ENCODE data around the gene ZCCHC17. TPM values are rescaled to one million over a fixed set of nuclear protein-coding genes. Genes with fewer than 3 reads are reported as not detected.

The ZCCHC17 gene
- total and polyA plus RNA-seq, 7 donors, result 9.6 to 48.8 (median 16.4) TPM

DNA sequence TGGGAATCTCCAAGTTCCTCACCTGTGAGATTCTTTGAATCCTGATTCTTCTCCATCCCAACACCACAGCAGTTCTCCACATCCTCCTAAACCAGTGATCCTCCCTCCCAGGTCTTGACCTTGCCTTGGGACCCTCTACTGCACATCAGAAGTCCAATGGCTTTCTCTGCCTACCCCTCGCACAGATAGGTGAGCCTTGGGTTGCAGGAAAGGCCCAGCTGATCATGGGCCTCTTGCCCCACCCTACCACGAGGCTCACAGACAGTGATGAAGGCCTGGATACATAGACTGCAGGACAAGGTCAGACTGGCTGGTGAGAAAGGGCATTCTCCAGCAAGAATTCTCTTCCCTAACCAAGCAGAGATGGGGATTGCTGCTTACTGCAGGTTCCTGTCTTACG lies 75.2 kb downstream of the ZCCHC17 start:
- 29 to 46% (median 39%) methylated on average over 3 of the region's 3 CpGs for WGBS, 3 donors
- TF ChIP-seq, protein P1, sequence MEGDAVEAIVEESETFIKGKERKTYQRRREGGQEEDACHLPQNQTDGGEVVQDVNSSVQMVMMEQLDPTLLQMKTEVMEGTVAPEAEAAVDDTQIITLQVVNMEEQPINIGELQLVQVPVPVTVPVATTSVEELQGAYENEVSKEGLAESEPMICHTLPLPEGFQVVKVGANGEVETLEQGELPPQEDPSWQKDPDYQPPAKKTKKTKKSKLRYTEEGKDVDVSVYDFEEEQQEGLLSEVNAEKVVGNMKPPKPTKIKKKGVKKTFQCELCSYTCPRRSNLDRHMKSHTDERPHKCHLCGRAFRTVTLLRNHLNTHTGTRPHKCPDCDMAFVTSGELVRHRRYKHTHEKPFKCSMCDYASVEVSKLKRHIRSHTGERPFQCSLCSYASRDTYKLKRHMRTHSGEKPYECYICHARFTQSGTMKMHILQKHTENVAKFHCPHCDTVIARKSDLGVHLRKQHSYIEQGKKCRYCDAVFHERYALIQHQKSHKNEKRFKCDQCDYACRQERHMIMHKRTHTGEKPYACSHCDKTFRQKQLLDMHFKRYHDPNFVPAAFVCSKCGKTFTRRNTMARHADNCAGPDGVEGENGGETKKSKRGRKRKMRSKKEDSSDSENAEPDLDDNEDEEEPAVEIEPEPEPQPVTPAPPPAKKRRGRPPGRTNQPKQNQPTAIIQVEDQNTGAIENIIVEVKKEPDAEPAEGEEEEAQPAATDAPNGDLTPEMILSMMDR (IDR thresholded peaks at IDR 0.05), result no peak
- H3K4me1 ChIP-seq, result peaks cover 49% of the 10 kb centered on the region

DNA sequence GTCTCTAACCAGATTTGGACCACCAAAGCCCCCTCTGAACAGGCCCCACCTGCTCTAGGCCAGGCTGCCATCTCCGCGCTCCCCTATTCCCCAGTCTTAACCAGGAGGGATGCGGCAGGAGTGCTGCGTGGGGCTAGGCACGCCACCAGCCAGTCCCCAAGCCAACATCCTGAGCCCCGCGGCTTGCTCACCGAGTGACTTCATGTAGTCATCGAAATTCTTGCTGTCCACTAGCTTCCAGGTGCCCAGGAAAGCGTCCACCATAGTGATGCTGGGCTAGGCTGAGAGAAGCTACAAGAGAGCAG lies 75.9 kb downstream of the ZCCHC17 start:
- H3K4me1 ChIP-seq, result peaks cover 48% of the 10 kb centered on the region
- no peaks in the 10 kb centered on the region for H3K27me3 ChIP-seq (ENCODE audit: insufficient read depth in 3 of 3, low read length in 2 of 3)
- DNase-seq, result no peak
- no peaks in the 10 kb centered on the region for H3K9me3 ChIP-seq
- intact Hi-C loops (cut with DNase I), result no loop called here
- H3K4me3 ChIP-seq, result peak overlapping the region; percentile 70
- peaks cover 0 to 11% of the 10 kb centered on the region in 2 donors for H3K36me3 ChIP-seq (ENCODE audit: insufficient read depth in 1 of 2, low read depth in 1 of 2)
- 12 to 30% (median 16%) methylated on average over 10 of the region's 10 CpGs for WGBS, 3 donors
- H3K27ac ChIP-seq, result peak overlapping the region; percentile 96
- ATAC-seq, result peak in 1 of 4 donors; percentile 1
- TF ChIP-seq, protein P1 (IDR thresholded peaks at IDR 0.05), result no peak

More for the DNA sequence above, 75.2 kb downstream of the ZCCHC17 start:
- no peaks in the 10 kb centered on the region for H3K9me3 ChIP-seq
- H3K36me3 ChIP-seq (ENCODE audit: insufficient read depth in 1 of 2, low read depth in 1 of 2), result peaks cover 0 to 18% of the 10 kb centered on the region in 2 donors
- peak overlapping the region; percentile 96 for H3K27ac ChIP-seq
- peak overlapping the region; percentile 70 for H3K4me3 ChIP-seq
- intact Hi-C loops (cut with DNase I), result no loop called here
- ATAC-seq (peak in 1 of 4 donors; percentile 7), DNase-seq (no peak)
- H3K27me3 ChIP-seq (ENCODE audit: insufficient read depth in 3 of 3, low read length in 2 of 3), result no peaks in the 10 kb centered on the region

DNA sequence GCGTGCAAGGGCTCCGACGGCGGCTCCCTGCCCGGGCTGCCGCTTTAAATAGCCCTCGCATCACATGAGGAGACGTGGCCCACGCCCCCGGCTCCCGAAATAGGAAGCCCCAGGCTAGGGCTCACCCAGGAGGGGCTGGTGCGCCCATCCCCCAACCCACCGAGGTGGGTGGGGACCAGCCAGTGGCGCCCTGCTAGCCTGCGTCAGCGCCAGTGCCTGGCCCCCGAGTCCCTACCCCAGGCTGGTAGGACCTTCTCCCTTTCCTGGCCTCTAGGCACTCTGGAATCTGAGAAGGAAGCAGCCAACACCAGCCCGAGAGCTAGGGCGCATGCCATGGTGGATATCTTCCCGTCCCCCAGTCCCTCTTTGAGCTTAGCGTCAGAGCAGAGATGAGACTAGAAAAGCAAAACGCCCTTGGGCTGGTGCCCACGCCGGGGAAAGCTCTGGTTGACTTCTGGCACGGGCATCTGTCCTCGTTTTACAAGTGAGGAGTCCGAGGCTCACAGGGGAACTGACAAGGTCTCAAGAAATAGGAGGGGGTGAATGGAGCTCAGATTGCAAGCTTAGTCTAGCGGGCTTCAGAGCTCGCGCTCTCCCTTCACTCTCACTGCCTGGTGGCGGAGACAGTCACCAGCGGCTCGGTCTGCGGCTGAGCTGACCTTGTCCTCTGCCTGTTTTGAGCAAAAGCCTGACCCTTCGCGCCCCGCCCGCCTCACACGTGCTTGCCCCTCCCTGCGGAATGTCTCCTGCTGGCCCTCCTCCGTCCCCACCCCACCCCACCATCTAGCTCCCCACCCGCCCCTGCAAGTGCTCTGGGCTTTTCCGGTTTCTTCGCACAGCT lies 76.4 kb downstream of the ZCCHC17 start, which contains the start of gene FABP3:
Gene FABP3, minus strand, starts transcription at position 21 of the 841 bp plus-strand sequence. CDS start 62 bp downstream, outside the sequence.
- ATAC-seq, result peak; percentile 76 to 83 (median 76)

DNA sequence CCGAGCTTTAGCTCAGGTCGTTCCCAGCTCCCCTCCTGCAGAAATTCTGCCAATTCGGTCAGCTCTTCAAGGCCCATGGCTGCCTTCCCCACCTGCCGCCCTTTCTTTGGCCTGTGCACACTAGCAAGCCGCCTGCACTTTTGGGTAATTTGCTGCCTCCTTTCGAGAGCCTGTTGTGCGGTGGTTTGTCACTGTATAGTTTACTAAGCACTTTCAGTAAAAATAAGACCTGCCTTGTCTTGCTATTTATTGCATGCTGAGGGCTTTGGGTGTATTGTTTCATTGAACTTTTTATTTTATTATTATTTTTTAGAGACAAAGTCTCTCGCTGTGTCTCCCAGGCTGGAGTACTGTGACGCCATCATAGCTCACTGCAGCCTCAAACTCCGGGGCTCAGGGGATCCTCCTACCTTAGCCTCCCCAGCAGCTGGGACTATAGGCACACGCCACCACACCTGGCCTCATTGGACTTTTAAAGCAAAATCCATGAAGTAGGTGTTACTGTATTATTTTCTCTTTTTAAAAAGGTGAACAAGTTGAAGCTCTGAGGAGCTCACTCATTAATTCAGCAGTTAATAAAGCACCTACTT lies 77.2 kb downstream of the ZCCHC17 start:
- DNase-seq (no peak), ATAC-seq (no peak)
- Histone ChIP-seq H3K27ac (peak overlapping the region; percentile 96), H3K4me3 (peak overlapping the region; percentile 70), H3K4me1 (peaks cover 35% of the 10 kb centered on the region), H3K9me3 (no peaks in the 10 kb centered on the region), H3K27me3 (ENCODE audit: insufficient read depth in 3 of 3, low read length in 2 of 3) (no peaks in the 10 kb centered on the region), H3K36me3 (ENCODE audit: insufficient read depth in 1 of 2, low read depth in 1 of 2) (no peaks in the 10 kb centered on the region)
- TF ChIP-seq, protein P1 (IDR thresholded peaks at IDR 0.05), result no peak
- WGBS, 3 donors, result 24 to 30% (median 29%) methylated on average over 11 of the region's 11 CpGs
- intact Hi-C loops (cut with DNase I), result no loop called here

More for the DNA sequence above, 76.4 kb downstream of the ZCCHC17 start, which contains the start of gene FABP3:
- H3K36me3 ChIP-seq (ENCODE audit: insufficient read depth in 1 of 2, low read depth in 1 of 2), result peaks cover 0 to 5% of the 10 kb centered on the region in 2 donors
- DNase-seq, result peak; percentile 90 to 94
- H3K9me3 ChIP-seq, result no peaks in the 10 kb centered on the region
- peaks cover 42% of the 10 kb centered on the region for H3K4me1 ChIP-seq
- peak within 1 kb of the TSS; percentile 70 for H3K4me3 ChIP-seq
- intact Hi-C loops (cut with DNase I), result no loop called here
- no peaks in the 10 kb centered on the region for H3K27me3 ChIP-seq (ENCODE audit: insufficient read depth in 3 of 3, low read length in 2 of 3)
- peak within 1 kb of the TSS; percentile 96 for H3K27ac ChIP-seq
- WGBS, 3 donors, result 0 to 1% (median 1%) methylated on average over 42 to 44 of the region's 44 CpGs
- TF ChIP-seq, protein P1 (IDR thresholded peaks at IDR 0.05), result peak; percentile 4

Data from psoas muscle (tissue), 8 donors.